Measurements from ENCODE around the gene HLA-DQA2.

The HLA-DQA2 gene

DNA sequence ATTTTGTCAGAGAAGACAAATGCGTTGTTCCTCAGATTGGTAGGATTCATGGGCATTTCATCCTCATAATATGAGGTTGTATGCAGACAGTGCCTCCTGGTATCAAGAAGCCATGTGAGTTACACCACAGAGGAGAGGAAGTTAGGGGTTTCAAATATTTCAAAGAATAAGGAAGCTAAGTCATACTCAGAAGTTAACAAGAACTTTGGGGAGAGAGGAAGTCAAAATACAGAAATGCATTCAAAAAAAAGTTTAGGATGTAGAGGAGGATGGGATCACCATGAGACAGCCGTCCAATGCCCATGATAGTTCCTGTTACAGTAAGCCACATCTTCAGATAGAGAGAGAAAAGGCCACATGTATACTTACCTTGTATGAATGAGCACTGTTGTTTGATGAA lies 53.3 kb downstream of the HLA-DQA2 start:
- no peak for DNase-seq (ENCODE audit: low read depth)
- TF ChIP-seq CTCF (conservative IDR thresholded peaks at IDR 0.05; ENCODE audit: control insufficient read depth, insufficient read depth, low read depth, low read length), result no peak
- no peak overlapping the region for H3K4me3 ChIP-seq (ENCODE audit: control insufficient read depth, low read depth, low read length)

All from fibroblast of mammary gland (primary cell).